Glomerular endothelial cell (primary cell): Measurements from ENCODE around the gene KCTD8. TPM values are rescaled to one million over a fixed set of nuclear protein-coding genes. Genes with fewer than 3 reads are reported as not detected.
"Not testable (repeated sequence)": the region's sequence is repeated elsewhere in the genome, so short reads cannot be mapped to it uniquely, and the experiment has no call there.

Experiments
- DNase-seq: peaks from one replicate; pipeline ENCODE4 v3.0.0-alpha.2; 2011; ENCODE audit warnings: low read depth, low spot score; ENCODE audit errors: extremely low read depth
- total RNA-seq: library from RNA; depleted of rRNA; stranded (reverse); fragments of >200 nt; gene quantifications from 2 replicates; pipeline ENCODE4 v1.2.3, GENCODE V29; 2015

Gene KCTD8
- total RNA-seq, 1 donor from 2014 or later: 0.35 TPM

DNA sequence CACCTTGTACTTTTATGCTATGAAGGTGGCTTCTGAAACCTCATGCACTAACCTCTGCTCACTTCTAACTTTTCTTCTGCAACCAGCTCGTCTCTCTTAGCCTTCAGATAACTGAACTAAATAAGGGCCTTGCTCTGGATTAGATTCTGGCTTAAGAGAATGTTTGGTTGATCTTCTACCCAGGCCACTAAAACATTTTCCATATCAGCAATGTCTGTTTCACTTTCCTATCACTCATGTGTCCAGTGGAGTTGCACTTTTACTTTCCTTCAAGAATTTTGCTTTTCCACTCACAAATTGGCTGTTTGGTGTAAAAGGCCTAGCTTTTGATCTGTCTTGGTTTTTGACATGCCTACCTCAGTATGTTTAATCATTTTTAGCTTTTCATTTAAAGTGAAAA lies 105.8 kb downstream of the KCTD8 start:
- no peak for DNase-seq

DNA sequence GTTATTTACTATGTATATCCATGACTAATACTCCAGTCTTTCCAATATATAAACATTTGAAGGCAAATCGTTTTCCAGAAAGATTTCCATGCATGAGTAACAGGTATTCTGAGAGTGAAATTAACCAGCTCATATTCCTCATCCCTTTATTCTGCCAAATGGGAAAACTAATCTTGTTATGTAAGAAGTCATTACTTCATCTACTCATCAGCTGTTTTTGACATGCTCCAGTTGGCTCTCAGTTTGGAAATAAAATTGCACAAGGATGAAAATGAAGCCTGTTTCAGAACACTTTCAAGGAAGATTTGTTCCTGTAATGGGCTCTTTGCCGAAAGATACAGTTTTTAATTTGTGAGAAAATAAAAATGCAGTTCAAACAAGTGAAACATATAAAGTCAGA lies 121.9 kb downstream of the KCTD8 start:
- DNase-seq: no peak

DNA sequence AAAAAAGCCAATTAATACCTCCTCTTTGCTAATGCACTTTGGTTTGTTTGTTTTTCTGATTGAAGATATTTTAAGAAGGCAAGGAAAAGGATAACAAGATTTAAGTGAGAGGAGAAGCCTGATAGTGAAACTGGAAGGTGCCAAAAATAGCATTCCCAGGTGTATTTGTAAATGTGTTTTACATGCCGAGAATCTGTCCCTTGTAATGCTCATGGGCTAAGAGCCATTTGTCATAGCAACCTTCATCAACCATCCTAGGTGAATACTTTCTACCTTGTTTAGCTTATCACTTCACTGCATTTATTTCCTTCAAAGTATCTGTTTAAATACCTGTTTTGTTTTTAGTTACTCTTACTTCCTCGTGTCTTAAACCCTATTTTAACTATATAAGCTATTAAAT lies 127.8 kb downstream of the KCTD8 start:
- no peak for DNase-seq

DNA sequence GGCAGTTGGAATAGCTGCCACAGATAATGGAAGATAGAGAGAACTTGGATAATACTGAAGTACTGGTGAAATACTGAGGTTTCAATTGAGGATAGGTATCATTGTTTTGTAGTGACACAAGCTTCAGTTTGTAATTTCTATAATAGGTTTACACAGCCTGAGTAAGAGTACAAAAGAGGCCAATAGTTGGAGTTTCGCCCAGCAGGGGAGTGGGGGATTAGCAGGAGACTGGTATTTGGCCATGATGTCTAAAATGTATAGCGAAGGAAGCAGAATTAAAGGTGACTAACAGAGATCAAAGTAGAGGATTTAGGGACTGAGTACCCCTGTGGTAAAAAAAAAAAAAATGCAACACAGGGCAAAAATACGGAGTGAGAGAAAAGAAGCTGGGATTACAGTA lies 129.5 kb downstream of the KCTD8 start:
- DNase-seq: no peak

DNA sequence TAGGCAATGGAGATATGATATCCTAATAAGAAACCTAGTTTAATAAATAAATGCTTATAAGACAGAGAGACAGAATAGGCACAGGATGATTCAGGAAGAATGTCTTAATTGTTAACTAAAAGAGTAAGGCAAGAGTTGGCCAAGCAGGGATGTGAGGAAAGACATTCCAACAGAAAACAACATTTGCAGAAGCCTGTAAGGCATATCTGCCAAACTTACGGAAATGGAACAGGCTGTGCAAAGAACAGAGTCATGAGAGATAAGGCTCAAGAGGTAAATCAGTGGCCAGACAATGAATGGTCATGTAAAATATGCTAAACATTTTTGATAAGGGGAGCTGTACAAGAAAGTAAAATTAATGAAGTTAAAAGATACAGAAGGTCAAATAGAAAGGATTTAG lies 134.9 kb downstream of the KCTD8 start:
- DNase-seq: no peak

DNA sequence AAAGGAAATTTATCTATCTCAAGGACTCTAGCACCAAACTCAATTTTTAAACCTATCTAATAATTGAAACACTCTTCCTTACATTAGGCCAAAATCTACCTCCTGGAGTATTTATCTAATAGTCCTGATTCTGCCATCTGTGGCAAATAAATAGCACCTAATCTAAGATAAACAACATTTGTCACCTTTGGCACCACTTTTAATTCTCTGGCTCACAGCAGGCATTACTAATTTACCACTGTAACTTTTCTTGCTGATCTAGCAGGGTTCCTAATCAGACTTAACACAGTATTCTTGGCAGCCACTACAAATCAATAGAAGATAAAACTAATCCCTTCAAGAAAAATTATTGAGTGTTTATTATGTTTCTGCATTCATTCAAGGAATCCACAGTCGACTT lies 161.1 kb downstream of the KCTD8 start:
- DNase-seq: no peak

DNA sequence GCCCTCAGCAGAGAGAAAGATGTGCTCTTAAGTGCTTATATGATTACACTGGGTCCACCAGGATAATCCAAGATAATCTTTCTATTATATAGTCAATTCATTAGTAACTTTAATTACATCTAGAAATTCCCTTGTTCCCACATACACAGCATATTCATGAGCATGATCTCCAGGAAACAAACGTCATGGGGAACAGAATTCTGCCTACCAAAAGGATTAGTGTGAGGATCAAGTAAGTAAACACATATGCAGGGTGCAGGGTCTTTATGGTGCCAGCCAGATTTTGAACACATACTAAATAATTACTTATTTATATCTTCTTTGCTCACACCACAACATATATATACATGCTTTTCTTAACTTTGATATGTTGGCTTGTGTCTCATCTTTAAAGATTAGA lies 169.1 kb downstream of the KCTD8 start:
- no peak for DNase-seq

DNA sequence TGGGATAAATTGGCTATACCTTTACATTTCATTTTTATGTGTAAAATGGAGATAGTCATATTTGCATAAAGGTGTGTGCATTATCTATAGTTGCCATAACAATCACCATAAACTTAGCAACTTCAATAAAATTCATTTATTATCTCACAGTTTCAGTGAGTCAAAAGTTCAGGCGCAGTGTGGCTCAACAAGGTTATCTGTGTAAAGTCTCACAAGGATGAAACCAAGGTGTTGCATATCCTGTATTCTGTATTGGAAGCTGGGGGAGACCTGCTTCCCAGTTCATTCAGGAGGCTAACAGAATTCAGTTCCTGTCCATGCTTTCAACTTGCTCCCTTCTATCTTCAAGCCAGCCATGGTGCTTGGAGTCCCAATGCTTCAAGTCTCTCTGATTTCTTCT lies 169.5 kb downstream of the KCTD8 start:
- DNase-seq: no peak

DNA sequence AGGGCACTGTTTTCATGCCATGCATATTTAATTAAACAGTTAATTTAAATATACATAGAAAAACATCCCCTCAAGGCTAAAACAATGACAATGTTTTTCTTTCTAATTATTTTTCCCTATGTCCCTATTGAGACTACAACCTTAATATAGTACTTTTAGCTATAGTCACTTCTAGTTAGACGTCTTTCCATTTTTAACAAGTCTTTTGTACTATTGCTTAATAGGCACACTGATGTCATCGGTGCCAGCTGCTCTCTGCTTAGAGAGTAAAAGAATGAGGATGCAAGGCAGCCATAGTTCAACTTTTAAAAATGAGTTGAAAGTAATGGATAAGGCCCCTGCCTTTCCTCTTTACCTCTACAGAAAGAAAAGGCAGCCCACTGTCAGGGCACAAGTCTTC lies 191.1 kb downstream of the KCTD8 start:
- DNase-seq: no peak

DNA sequence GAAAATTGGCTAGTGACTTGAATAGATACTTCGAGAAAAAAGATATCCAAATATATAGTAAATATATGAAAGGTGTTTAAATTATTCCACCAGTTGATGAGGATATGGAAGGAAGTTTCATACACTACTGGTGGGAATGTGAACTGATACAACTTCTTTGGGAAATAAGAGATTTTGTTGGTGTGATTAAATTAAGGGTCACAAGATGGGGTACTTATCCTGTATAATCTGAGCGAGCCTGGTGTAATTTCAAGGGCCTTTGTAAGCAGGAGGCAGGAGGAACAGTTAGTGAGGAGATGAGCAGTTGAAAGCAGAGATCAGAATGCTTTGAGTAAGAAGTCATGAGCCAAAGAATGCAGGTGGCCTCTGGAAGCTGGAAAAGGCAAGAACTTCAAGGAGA lies 192.2 kb downstream of the KCTD8 start:
- DNase-seq: no peak

DNA sequence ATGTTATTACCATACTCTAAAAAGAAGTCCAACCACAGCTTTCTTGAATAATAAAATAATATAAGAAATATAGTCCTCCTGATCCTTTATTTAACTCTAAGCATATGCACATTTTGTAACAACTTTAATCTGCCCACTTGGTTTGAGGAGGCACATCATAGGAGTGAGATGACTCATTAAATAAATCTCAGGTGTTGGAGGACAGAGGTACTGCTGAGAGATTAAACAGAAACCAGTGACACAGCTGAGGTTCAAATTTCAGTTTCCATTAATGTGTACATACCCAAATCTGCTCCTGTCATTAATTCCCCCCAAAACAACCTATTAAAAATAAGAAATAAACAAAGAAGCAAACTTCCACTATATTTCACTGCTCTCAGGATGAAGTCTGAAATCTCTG lies 211.0 kb downstream of the KCTD8 start:
- no peak for DNase-seq

DNA sequence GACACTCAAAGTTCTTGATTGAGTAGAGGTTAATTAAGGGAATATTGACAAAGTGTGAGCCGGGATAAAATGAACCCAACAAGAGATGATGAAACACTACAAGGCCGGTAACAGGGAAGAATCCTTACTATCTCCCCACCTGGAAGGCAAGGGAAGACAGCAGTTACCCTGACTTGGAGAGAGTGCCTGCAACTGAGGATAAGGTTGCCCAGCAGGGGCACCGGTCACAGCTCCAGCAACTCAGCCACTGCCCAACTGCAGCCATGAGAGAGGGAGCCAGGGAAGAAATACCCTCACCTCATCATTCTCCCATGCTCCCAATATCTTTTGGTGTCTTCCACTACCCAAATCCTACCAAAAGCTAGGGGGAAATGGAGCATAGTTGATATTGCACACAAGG lies 212.7 kb downstream of the KCTD8 start:
- DNase-seq: no peak

DNA sequence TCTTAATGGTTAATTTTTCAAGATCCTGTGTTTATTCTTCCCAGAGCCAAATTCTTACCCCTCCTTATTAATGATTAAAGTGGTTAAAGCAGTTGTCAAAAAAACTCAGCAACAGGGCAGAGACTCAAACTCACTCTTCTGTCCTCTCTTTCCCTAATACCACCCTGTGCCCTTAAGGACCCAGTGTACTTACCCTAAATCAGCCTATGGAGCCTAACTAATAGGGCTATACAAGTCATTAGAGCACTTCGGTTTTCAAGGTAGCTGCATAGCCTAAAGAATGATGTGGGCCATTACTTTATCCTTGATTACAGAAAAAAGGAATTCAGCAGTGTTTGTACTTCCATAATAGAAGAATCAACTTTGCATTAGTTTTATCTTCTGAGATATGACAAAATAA lies 216.3 kb downstream of the KCTD8 start:
- DNase-seq: no peak

DNA sequence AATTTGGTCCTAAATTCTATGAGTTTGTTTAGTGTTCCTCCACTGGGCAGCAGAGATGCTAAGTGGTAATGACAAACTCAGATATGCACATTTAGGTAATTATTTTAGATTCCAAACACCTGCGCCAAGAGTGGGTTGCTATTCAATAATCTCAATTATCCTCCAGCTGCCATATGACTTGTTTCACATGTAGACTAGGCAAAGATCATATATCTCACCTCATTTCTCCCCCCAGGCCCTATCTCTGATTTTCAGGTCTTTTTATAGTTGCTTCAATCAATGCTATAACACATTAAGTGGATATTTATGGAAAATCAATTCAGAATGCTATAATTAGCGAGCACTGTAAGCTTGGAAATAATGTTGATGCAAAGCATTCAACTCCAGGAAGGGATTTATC lies 217.6 kb downstream of the KCTD8 start:
- no peak for DNase-seq

DNA sequence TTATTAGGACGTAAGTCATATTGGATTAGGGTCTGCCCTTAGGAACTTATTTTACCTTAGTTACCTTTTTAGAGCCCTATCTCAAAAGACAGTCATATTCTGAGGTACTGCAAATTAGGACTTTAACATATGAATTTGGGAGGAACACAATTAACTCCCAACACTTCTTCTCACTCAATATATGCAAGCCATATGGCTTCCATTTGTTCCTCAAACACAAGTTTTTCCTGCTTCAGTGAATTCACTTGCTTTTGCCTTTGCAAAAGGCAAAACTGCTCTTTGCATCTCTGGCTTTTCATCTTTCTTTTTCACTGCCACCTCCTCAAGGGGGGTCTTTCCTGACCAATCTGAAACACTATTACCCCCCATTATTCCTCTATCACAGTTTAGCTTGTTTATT lies 220.3 kb downstream of the KCTD8 start:
- DNase-seq: no peak

DNA sequence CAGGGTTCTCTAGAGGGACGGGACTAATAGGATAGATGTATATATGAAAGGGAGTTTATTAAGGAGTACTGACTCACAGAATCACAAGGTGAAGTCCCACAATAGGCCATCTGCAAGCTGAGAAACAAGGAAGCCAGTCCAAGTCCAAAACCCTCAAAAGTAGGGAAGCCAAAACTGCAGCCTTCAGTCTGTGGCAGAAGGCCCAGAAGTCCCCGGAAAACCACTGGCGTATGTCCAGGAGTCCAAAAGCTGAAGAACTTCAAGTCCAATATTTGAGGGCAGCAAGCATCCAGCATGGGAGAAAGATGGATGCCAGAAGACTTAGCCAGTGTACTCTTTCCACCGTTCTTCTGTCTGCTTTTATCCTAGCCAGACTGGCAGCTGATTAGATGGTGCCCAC lies 227.2 kb downstream of the KCTD8 start:
- no peak for DNase-seq

DNA sequence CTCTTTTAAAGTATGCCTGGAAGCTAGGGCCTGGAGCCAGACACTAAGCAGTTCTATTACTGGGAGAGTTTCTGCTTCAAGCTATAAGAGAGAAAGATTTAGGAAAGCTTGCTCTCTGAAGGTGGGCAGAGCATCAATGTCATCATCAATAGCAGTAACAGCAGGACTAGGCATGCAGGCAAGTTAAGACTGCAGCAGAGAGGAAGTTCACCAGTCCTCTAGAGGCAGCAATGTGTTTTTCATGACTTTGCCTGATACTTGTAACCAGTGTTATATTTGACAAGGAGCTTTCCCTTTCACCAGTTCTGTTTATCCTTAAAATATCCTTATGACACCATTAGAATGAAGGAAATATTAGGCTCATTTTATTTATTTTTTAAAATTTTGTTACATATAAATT lies 237.9 kb downstream of the KCTD8 start:
- no peak for DNase-seq

DNA sequence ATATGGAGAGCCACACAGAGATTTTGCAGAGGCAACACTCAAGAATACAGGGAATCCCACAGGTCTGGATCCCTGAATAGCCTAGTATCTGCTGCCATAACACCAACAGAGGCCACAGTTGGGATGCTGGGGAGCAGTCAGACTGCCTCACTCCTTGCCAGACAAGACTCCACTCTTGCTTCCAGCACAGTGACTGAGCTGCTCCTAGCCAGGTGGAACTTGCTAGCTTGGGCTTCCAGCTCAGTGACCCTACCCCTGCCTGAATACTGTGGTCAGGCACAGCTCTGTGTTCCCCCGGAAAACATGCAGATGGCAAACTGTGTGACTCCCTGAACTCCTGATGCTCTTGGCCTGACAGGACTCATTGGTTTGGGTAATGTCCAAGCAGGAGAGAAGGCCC lies 251.8 kb downstream of the KCTD8 start:
- DNase-seq: no peak

DNA sequence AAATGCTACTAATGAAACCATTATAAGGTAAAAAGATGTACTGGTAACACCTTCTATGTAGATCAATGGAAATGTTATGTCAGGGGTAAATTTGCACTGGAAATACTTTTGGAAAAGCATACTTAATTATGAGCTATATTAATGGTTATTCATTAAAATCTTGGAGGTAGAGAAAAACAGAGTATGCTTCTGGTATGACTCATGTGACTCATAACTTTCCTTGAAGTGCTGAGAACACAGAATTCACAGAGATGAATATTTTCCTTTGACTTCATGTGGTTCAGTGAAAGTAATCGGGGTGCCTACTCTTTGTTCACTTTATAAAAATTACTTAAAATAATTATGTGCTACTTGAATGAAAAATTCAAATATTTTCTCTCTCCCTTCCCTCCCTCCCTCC lies 254.2 kb downstream of the KCTD8 start:
- no peak for DNase-seq

DNA sequence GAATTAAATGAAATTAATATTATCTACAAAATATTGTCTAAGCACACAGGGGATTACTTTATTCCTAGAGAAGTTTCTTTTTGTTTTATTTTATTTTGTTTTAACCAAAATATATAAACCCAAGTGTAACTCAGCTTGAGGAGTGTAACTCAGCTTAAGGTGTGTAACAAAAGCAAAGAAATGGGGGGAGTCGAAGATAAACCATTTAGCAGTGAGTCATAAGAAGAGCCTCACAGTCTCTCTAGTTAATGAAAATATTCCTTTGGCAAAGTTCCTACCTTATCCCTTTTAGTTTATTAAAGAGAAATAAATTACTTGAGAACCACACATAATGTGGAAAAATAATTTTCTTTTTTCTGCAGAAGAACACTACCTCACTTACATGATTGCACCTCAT lies 261.8 kb downstream of the KCTD8 start:
- DNase-seq: no peak

DNA sequence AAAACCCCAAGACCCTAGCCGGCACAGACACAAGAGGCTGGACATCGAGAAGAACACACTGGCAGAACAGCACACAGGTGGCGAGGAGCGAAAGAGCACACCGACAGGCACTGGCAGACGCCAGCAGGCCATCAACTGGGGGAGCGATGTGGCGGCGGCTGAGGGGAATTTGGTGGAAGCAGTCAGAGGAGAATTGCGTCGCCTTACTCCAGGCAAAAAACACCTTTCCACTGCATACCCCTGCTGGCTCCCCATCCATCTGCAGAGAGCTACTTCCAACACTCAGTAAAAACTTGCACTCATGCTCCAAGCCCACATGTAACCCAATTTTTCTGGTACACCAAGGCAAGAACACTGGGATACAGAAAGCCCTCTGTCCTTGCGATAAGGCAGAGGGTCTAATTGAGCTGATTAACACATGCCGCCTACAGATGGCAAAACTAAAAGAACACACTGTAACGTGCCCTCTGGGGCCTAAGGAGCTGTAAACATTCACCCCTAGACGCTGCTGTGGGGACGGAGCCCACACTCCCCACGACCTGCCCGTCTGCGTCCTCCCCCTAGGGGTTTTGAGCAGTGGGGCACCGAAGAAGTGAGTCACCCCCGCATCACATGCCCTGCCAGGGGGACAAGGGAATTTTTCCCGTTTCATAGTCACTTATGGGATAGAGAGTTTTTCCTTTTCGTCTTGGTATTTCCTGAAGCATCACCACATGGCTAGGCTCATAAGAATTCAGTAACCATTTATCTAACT lies 262.3 kb downstream of the KCTD8 start:
- DNase-seq: no peak

DNA sequence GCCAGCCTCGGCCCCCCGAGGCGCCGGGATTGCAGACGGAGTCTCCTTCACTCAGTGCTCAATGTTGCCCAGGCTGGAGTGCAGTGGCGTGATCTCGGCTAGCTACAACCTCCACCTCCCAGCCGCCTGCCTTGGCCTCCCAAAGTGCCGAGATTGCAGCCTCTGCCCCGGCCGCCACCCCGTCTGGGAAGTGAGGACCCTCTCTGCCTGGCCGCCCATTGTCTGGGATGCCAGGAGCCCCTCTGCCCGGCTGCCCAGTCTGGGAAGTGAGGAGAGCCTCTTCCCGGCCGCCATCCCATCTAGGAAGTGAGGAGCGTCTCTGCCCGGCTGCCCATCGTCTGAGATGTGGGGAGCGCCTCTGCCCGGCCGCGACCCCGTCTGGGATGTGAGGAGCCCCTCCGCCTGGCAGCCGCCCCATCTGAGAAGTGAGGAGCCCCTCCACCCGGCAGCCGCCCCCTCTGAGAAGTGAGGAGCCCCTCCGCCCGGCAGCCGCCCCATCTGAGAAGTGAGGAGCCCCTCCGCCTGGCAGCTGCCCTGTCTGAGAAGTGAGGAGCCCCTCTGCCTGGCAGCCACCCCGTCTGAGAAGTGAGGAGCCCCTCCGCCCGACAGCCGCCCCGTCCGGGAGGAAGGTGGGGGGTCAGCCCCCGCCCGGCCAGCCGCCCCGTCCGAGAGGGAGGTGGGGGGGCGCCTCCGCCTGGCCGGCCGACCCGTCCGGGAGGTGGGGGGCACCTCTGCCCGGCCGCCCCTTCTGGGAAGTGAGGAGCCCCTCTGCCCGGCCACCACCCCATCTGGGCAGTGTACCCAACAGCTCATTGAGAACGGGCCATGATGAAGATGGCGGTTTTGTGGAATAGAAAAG lies 266.9 kb downstream of the KCTD8 start:
- DNase-seq: not testable (repeated sequence)
